ENCODE measurements around the gene CDK8.

GRCh38 chr13:26376430-26376829, 122.5 kb downstream of the CDK8 start:
- TF ChIP-seq, protein P1, sequence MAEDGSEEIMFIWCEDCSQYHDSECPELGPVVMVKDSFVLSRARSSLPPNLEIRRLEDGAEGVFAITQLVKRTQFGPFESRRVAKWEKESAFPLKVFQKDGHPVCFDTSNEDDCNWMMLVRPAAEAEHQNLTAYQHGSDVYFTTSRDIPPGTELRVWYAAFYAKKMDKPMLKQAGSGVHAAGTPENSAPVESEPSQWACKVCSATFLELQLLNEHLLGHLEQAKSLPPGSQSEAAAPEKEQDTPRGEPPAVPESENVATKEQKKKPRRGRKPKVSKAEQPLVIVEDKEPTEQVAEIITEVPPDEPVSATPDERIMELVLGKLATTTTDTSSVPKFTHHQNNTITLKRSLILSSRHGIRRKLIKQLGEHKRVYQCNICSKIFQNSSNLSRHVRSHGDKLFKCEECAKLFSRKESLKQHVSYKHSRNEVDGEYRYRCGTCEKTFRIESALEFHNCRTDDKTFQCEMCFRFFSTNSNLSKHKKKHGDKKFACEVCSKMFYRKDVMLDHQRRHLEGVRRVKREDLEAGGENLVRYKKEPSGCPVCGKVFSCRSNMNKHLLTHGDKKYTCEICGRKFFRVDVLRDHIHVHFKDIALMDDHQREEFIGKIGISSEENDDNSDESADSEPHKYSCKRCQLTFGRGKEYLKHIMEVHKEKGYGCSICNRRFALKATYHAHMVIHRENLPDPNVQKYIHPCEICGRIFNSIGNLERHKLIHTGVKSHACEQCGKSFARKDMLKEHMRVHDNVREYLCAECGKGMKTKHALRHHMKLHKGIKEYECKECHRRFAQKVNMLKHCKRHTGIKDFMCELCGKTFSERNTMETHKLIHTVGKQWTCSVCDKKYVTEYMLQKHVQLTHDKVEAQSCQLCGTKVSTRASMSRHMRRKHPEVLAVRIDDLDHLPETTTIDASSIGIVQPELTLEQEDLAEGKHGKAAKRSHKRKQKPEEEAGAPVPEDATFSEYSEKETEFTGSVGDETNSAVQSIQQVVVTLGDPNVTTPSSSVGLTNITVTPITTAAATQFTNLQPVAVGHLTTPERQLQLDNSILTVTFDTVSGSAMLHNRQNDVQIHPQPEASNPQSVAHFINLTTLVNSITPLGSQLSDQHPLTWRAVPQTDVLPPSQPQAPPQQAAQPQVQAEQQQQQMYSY (CRISPR knock-in tag; IDR thresholded peaks at IDR 0.05), result no peak
- no peak for TF ChIP-seq RAD21 (IDR thresholded peaks at IDR 0.05; ENCODE audit: insufficient read depth, low read depth, low read length)
- no peak for TF ChIP-seq POLR2A (IDR thresholded peaks at IDR 0.05; ENCODE audit: low read depth, low read length)

All from GM12878 (cell line).